NCI-H146 treated with DMSO at 0.1 percent for 48 hours (cell line): ENCODE measurements around the gene RNF5.
"Not testable (repeated sequence)": the region's sequence is repeated elsewhere in the genome, so short reads cannot be mapped to it uniquely, and the experiment has no call there.

Experiments
- DNase-seq: peaks from one replicate; lab custom pipeline; 2025; ENCODE audit not compliant: unreplicated experiment; lab: John Stamatoyannopoulos, UW

The RNF5 gene

GRCh38 chr6:32188381-32189068 lies 10.3 kb downstream of the RNF5 start:
- DNase-seq, result no peak

- DNase-seq, result no peak
Measured at GRCh38 chr6:32189069-32189741, 11.0 kb downstream of the RNF5 start.

- no peak for DNase-seq
Measured at GRCh38 chr6:32189742-32190053, 11.5 kb downstream of the RNF5 start.

- peak; percentile 80 for DNase-seq
Measured at GRCh38 chr6:32190054-32190851, 12.0 kb downstream of the RNF5 start, which contains the start of gene PBX2. Gene PBX2 (minus strand): TSS chr6:32190202. CDS start chr6:32189915, 287 bp downstream.

GRCh38 chr6:32190911-32191677 lies 12.9 kb downstream of the RNF5 start:
- DNase-seq, result no peak

- no peak for DNase-seq
Measured at GRCh38 chr6:32191696-32192607, 13.7 kb downstream of the RNF5 start.

- DNase-seq, result no peak
Measured at GRCh38 chr6:32192608-32193039, 14.4 kb downstream of the RNF5 start, which contains the start of gene GPSM3. Gene GPSM3 (minus strand): TSS chr6:32192643. CDS start chr6:32192513, 130 bp downstream.

GRCh38 chr6:32193096-32193495 lies 14.9 kb downstream of the RNF5 start:
- DNase-seq, result not testable (repeated sequence)

GRCh38 chr6:32194388-32194787 lies 16.2 kb downstream of the RNF5 start:
- no peak for DNase-seq

GRCh38 chr6:32194825-32195651 lies 16.8 kb downstream of the RNF5 start:
- no peak for DNase-seq

- DNase-seq, result peak; percentile 97
Measured at GRCh38 chr6:32195652-32195901, 17.4 kb downstream of the RNF5 start.

GRCh38 chr6:32195902-32196681 lies 17.9 kb downstream of the RNF5 start:
- DNase-seq, result peak; percentile 65

GRCh38 chr6:32196682-32197616 lies 18.7 kb downstream of the RNF5 start:
- DNase-seq, result no peak

GRCh38 chr6:32198345-32198696 lies 20.1 kb downstream of the RNF5 start:
- DNase-seq, result no peak

GRCh38 chr6:32198866-32199265 lies 20.7 kb downstream of the RNF5 start:
- DNase-seq, result no peak

GRCh38 chr6:32200711-32201475 lies 22.7 kb downstream of the RNF5 start:
- DNase-seq, result no peak

- DNase-seq, result no peak
Measured at GRCh38 chr6:32202186-32202585, 24.0 kb downstream of the RNF5 start.
